Type B pancreatic cell (in vitro differentiated cells): Measurements from ENCODE around the gene ZMYM4. TPM values are rescaled to one million over a fixed set of nuclear protein-coding genes. Genes with fewer than 3 reads are reported as not detected.

Experiments
- DNase-seq: peaks from one replicate; pipeline ENCODE4 v3.0.0; 2021; ENCODE audit warnings: mixed read lengths; ENCODE audit not compliant: unreplicated experiment; ENCODE audit errors: extremely low spot score
- H3K27ac Mint-ChIP-seq: 2 replicates; pipeline ENCODE4 v1.8.0; 2021; ENCODE audit warnings: mild to moderate bottlenecking, mixed read lengths
- H3K27me3 Mint-ChIP-seq: 2 replicates; pipeline ENCODE4 v1.8.0; 2021; ENCODE audit warnings: mixed read lengths
- H3K36me3 Mint-ChIP-seq: 2 replicates; pipeline ENCODE4 v1.8.0; 2021; ENCODE audit warnings: mixed read lengths
- H3K4me1 Mint-ChIP-seq: one replicate; pipeline ENCODE4 v1.8.0; 2021; ENCODE audit warnings: mixed read lengths; ENCODE audit not compliant: unreplicated experiment
- H3K4me3 Mint-ChIP-seq: 2 replicates; pipeline ENCODE4 v1.8.0; 2021; ENCODE audit warnings: mild to moderate bottlenecking, mixed read lengths
- H3K9me3 Mint-ChIP-seq: 2 replicates; pipeline ENCODE4 v1.8.0; 2021; ENCODE audit warnings: mixed read lengths
- CTCF ChIP-seq: fragments of 200-600 bp; sonication (generic); conservative IDR thresholded peaks from 2 replicates; pipeline ENCODE4 v1.5.0; 2021; ENCODE audit warnings: antibody characterized with exemption, mild to moderate bottlenecking
- total RNA-seq: library from RNA; stranded (reverse); gene quantifications from 2 replicates; pipeline ENCODE4 v1.2.1, GENCODE V29; 2021; ENCODE audit warnings: low replicate concordance

ZMYM4 gene
- total RNA-seq, 1 donor from 2014 or later = 85.4 TPM

- Mint-ChIP-seq H3K27ac (no peak overlapping the region), H3K36me3 (peaks cover 42% of the 10 kb centered on the region), H3K9me3 (no peaks in the 10 kb centered on the region), H3K27me3 (no peaks in the 10 kb centered on the region), H3K4me3 (no peak overlapping the region), H3K4me1 (peaks cover 13% of the 10 kb centered on the region)
- no peak for TF ChIP-seq CTCF
- no peak for DNase-seq
Measured at GRCh38 chr1:35386959-35387358, 118.5 kb downstream of the ZMYM4 start.

GRCh38 chr1:35390600-35391494 is 122.3 kb downstream of the ZMYM4 start:
- peak overlapping the region; percentile 21 for H3K27ac Mint-ChIP-seq
- H3K4me3 Mint-ChIP-seq = no peak overlapping the region
- no peak for TF ChIP-seq CTCF
- H3K4me1 Mint-ChIP-seq = peaks cover 13% of the 10 kb centered on the region
- DNase-seq = no peak
- H3K9me3 Mint-ChIP-seq = no peaks in the 10 kb centered on the region
- no peaks in the 10 kb centered on the region for H3K27me3 Mint-ChIP-seq
- peaks cover 41% of the 10 kb centered on the region for H3K36me3 Mint-ChIP-seq

- no peak for TF ChIP-seq CTCF
- H3K4me1 Mint-ChIP-seq = peaks cover 13% of the 10 kb centered on the region
- no peak for DNase-seq
- no peaks in the 10 kb centered on the region for H3K9me3 Mint-ChIP-seq
- peaks cover 42% of the 10 kb centered on the region for H3K36me3 Mint-ChIP-seq
- H3K27ac Mint-ChIP-seq = no peak overlapping the region
- H3K27me3 Mint-ChIP-seq = no peaks in the 10 kb centered on the region
- H3K4me3 Mint-ChIP-seq = no peak overlapping the region
Measured at GRCh38 chr1:35394386-35394785, 125.9 kb downstream of the ZMYM4 start.

GRCh38 chr1:35398739-35399138 is 130.2 kb downstream of the ZMYM4 start:
- H3K27ac Mint-ChIP-seq = no peak overlapping the region
- no peak for DNase-seq
- H3K9me3 Mint-ChIP-seq = no peaks in the 10 kb centered on the region
- no peak overlapping the region for H3K4me3 Mint-ChIP-seq
- peaks cover 48% of the 10 kb centered on the region for H3K36me3 Mint-ChIP-seq
- H3K27me3 Mint-ChIP-seq = no peaks in the 10 kb centered on the region
- no peaks in the 10 kb centered on the region for H3K4me1 Mint-ChIP-seq
- no peak for TF ChIP-seq CTCF

- Mint-ChIP-seq H3K9me3 (no peaks in the 10 kb centered on the region), H3K4me1 (no peaks in the 10 kb centered on the region), H3K27ac (no peak overlapping the region), H3K4me3 (no peak overlapping the region), H3K36me3 (peaks cover 50% of the 10 kb centered on the region), H3K27me3 (no peaks in the 10 kb centered on the region)
- DNase-seq = no peak
- TF ChIP-seq CTCF = no peak
Measured at GRCh38 chr1:35401049-35401448, 132.5 kb downstream of the ZMYM4 start.
